ENCODE measurements around the gene TMEM117.
"Not testable (repeated sequence)": the region's sequence is repeated elsewhere in the genome, so short reads cannot be mapped to it uniquely, and the experiment has no call there.

The TMEM117 gene

GRCh38 chr12:43841253-43841652 is 5.4 kb downstream of the TMEM117 start:
- no peak for DNase-seq (ENCODE audit: low read depth)

DNA sequence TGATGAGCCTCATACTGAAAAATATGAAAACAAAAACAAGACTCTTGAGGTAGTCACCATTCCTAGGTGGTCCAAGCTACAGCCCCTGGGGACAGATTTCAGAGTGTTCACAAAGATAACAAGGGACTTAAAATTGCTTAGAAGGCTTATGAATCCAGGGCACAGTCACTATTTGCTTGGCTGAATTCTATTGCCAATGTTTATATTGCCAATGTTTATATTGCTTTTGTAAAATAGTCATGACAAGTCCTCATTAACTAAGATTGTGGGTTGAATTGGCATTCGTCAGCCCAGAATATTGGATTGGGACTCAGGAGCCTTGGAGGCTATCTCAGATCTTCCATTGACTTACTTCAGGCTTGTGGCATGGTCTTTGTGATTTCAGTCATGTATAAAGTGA is 6.4 kb downstream of the TMEM117 start:
- no peak for DNase-seq (ENCODE audit: low read depth)

- DNase-seq (ENCODE audit: low read depth), result not testable (repeated sequence)
These were observed 11.7 kb downstream of the TMEM117 start for GRCh38 chr12:43847425-43848225.

- no peak for DNase-seq (ENCODE audit: low read depth)
These were observed 12.3 kb downstream of the TMEM117 start for GRCh38 chr12:43848226-43848507.

DNA sequence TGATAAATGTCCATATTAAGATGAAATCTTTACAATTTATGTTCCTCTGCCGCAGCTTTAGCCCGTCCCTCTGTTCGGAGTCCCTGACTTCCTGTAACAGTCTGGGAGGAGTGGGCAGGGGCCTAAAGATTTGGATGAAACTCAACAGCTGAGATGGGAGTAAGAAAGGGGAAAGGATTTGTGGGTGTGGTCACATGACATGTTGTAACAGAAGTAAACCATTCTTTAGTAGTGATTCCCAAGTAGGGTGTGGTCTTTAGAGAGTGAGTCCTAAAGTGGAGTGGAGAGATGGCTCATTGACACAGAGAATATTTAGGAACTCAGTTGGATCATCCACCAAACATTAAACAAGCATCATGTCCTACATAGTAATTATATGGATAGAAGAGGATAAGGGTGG is 12.9 kb downstream of the TMEM117 start:
- no peak for DNase-seq (ENCODE audit: low read depth)

DNA sequence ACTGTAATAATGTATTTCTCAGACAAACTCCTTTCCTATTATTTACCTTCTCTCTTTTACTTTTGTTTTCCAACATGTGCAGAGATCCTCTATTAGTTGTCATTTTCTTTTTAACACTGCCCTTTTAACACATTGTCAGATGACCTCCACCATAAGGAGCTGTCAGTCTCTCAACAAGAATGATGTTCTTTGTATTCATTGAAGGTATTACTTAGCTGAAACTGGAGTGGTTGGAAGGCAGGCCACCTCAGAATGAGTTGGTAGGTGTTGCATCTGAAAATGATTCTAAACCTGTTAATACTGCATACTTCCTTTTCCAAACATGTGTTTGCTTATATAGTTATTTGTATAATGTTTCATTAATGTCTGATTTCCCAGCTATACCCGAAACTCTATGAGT is 16.9 kb downstream of the TMEM117 start:
- DNase-seq (ENCODE audit: low read depth), result no peak

DNA sequence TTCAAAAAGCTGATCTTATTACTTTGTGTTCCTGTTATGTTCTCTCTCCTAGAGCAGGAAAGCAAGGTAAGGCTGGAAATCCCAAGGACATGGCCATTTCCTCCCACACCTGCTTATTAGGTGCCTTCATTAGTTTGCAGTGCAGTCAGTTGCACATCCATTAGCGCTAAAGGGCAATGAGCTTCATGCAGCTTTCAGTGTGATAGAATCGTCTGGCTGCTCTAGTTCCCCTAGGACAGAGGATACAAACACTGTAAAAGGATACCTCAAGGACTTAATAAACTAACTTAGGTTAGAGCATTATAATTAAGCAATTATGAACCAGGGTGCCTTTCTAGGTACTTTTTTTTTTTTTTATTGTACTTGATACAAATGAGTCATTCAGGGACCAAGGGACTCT is 21.1 kb downstream of the TMEM117 start:
- no peak for DNase-seq (ENCODE audit: low read depth)

GRCh38 chr12:43858096-43858495 is 22.2 kb downstream of the TMEM117 start:
- DNase-seq (ENCODE audit: low read depth), result no peak

GRCh38 chr12:43858991-43859390 is 23.1 kb downstream of the TMEM117 start:
- no peak for DNase-seq (ENCODE audit: low read depth)

DNA sequence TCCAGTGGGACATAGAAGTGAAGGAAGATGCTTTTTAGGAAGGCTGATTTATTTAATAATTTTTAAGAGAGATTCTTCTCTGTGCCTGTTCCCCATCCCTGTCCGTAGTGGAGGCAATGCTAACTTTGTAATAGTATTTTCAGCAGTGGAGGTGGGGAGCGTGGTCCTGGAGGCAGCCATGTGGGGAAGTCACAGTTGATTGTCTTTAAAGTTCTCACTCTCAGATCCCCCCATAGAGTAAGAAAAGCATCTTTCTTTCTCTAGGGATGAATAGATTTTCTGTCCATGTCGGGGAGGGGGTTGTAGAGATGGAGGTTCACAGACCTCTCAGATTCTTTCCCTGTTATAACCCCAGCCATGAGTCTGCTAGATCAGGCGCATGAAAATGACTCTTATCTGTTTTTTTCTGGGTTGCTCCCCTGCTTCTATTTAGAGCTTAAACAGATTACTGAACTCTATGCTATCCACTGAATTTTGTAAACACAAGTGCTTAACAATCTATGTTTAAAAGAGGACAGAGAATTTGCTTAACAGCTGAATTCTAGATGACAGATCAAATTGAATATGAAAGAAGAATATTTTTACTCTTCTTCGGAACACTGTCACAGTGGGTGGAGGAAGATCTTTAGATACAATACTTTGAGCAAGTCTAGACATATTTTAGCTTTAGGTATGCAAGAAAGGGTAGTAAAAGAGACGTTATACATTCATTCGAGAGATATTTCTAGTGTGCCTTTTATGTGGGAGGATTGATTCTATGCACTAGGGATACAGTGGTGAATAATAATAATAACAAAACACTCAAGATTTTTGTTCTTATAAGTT is 25.3 kb downstream of the TMEM117 start:
- DNase-seq (ENCODE audit: low read depth), result no peak

- no peak for DNase-seq (ENCODE audit: low read depth)
These were observed 25.9 kb downstream of the TMEM117 start for GRCh38 chr12:43861840-43862150.

GRCh38 chr12:43863770-43864366 is 28.0 kb downstream of the TMEM117 start:
- DNase-seq (ENCODE audit: low read depth), result no peak

GRCh38 chr12:43864557-43864956 is 28.7 kb downstream of the TMEM117 start:
- DNase-seq (ENCODE audit: low read depth), result not testable (repeated sequence)

- no peak for DNase-seq (ENCODE audit: low read depth)
These were observed 33.3 kb downstream of the TMEM117 start for GRCh38 chr12:43869184-43869583.

GRCh38 chr12:43869765-43870164 is 33.9 kb downstream of the TMEM117 start:
- DNase-seq (ENCODE audit: low read depth), result not testable (repeated sequence)

DNA sequence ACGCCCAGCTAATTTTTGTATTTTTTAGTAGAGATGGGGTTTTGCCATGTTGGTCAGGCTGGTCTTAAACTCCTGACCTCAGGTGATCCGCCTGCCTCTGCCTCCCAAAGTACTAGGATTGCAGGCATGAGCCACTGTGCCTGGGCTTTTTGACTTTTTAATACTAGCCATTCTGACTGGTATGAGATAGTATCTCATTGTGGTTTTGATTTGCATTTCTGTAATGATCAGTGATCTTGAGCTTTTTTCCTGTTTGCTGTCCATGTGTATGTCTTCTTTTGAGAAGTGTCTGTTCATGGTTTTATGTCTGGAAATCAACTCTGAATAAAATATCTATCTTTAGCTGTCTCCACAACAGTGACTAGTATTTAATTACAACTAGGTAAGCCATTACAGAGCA is 35.4 kb downstream of the TMEM117 start:
- DNase-seq (ENCODE audit: low read depth), result not testable (repeated sequence)

DNA sequence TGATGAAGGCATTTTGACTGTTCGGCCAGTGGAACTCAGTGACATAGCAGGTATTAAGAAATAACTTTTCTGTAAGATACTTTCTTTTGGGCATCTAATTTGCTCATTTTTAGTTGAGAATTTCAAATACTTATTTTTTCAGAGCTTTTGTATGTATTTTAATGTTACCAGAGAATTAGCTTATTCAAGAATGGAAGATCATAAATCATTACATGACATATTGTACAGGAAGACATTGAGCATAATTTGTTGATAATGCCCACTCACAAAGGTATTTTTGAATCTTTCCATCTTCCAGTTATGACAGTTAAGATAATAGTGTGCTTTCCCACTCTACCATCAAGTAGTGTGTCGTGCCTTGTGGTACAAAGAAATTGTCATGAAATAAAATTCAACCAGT is 36.5 kb downstream of the TMEM117 start:
- no peak for DNase-seq (ENCODE audit: low read depth)

GRCh38 chr12:43878050-43878449 is 42.2 kb downstream of the TMEM117 start:
- no peak for DNase-seq (ENCODE audit: low read depth)

- DNase-seq (ENCODE audit: low read depth), result no peak
These were observed 44.7 kb downstream of the TMEM117 start for GRCh38 chr12:43880547-43880946.

- no peak for DNase-seq (ENCODE audit: low read depth)
These were observed 46.8 kb downstream of the TMEM117 start for GRCh38 chr12:43882578-43883178.

GRCh38 chr12:43883311-43883710 is 47.4 kb downstream of the TMEM117 start:
- DNase-seq (ENCODE audit: low read depth), result no peak

GRCh38 chr12:43883748-43884147 is 47.9 kb downstream of the TMEM117 start:
- no peak for DNase-seq (ENCODE audit: low read depth)

All from activated gamma-delta T cell treated with anti-CD3 and anti-CD28 coated beads, Interleukin-2, amount 50 U/mL, for 16 hours (primary cell).